ENCODE measurements around the gene NYNRIN. TPM values are rescaled to one million over a fixed set of nuclear protein-coding genes. Genes with fewer than 3 reads are reported as not detected.

Gene NYNRIN
- total RNA-seq, 1 donor from 2014 or later = 15.5 TPM

DNA sequence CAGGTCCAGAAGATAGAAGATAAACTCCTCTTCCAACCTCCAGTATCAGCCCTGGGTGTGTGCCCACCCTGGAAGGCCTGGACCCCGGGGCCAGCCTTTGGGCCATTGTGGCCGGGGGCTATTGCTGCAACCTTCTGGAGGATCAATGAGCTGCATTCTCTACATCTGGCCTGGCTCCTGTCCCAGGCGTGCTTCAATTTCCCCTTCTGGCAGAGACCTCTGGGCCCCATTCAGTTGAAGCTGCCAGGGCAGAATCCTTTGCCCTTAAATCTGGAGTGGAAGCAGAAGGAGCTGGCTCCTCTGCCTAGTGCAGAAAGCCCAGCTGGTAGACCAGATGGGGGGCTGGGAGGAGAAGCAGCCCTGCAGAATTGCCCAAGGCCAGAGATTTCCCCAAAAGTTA, 10.0 kb downstream of the NYNRIN start:
- Mint-ChIP-seq H3K9me3 (peaks cover 3% of the 10 kb centered on the region), H3K36me3 (peaks cover 6% of the 10 kb centered on the region), H3K27ac (no peak overlapping the region), H3K4me3 (no peak overlapping the region), H3K4me1 (peaks cover 12% of the 10 kb centered on the region), H3K27me3 (ENCODE audit: insufficient read depth, low read depth) (peaks cover 4% of the 10 kb centered on the region)
- Histone ChIP-seq H3K9ac (no peak overlapping the region), H3K36me3 (no peaks in the 10 kb centered on the region), H3K4me2 (no peak overlapping the region), H3K79me2 (ENCODE audit: low read depth) (peaks cover 12% of the 10 kb centered on the region), H2AFZ (replicated peaks) (no peak overlapping the region), H4K20me1 (ENCODE audit: low read depth) (peaks cover 4% of the 10 kb centered on the region), H3K27ac (no peak overlapping the region), H3K9me3 (ENCODE audit: low read depth) (no peaks in the 10 kb centered on the region), H3K4me3 (no peak overlapping the region), H3K27me3 (no peaks in the 10 kb centered on the region), H3F3A (ENCODE audit: low read depth) (no peaks in the 10 kb centered on the region), H3K4me1 (peaks cover 10% of the 10 kb centered on the region)
- DNase-seq (ENCODE audit: low spot score) = no peak
- TF ChIP-seq, protein P1, sequence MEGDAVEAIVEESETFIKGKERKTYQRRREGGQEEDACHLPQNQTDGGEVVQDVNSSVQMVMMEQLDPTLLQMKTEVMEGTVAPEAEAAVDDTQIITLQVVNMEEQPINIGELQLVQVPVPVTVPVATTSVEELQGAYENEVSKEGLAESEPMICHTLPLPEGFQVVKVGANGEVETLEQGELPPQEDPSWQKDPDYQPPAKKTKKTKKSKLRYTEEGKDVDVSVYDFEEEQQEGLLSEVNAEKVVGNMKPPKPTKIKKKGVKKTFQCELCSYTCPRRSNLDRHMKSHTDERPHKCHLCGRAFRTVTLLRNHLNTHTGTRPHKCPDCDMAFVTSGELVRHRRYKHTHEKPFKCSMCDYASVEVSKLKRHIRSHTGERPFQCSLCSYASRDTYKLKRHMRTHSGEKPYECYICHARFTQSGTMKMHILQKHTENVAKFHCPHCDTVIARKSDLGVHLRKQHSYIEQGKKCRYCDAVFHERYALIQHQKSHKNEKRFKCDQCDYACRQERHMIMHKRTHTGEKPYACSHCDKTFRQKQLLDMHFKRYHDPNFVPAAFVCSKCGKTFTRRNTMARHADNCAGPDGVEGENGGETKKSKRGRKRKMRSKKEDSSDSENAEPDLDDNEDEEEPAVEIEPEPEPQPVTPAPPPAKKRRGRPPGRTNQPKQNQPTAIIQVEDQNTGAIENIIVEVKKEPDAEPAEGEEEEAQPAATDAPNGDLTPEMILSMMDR (IDR thresholded peaks at IDR 0.05) = no peak
- TF ChIP-seq EZH2phosphoT487 (IDR thresholded peaks at IDR 0.05) (no peak), EZH2 (IDR thresholded peaks at IDR 0.05) (no peak)

DNA sequence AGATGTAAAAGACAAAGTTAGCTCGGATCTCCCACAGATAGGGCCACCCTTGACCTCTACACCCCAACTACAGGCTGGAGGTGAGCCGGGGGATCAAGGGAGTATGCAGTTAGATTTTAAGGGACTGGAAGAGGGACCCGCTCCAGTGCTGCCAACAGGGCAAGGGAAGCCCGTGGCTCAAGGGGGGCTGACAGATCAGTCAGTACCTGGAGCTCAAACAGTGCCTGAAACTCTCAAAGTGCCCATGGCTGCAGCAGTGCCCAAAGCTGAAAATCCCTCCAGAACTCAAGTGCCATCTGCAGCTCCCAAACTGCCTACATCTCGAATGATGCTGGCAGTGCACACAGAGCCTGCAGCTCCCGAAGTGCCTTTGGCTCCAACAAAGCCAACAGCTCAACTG, 10.4 kb downstream of the NYNRIN start:
- Mint-ChIP-seq H3K27me3 (ENCODE audit: insufficient read depth, low read depth) (peaks cover 4% of the 10 kb centered on the region), H3K27ac (no peak overlapping the region), H3K4me1 (peaks cover 7% of the 10 kb centered on the region), H3K9me3 (peaks cover 3% of the 10 kb centered on the region), H3K36me3 (peaks cover 6% of the 10 kb centered on the region), H3K4me3 (no peak overlapping the region)
- no peak overlapping the region for H2AFZ ChIP-seq (replicated peaks)
- no peak for DNase-seq (ENCODE audit: low spot score)
- no peaks in the 10 kb centered on the region for H3K36me3 ChIP-seq
- no peak overlapping the region for H3K27ac ChIP-seq
- no peak overlapping the region for H3K4me2 ChIP-seq
- H3K9me3 ChIP-seq (ENCODE audit: low read depth) = no peaks in the 10 kb centered on the region
- peaks cover 4% of the 10 kb centered on the region for H4K20me1 ChIP-seq (ENCODE audit: low read depth)
- no peaks in the 10 kb centered on the region for H3F3A ChIP-seq (ENCODE audit: low read depth)
- TF ChIP-seq, protein P1 (IDR thresholded peaks at IDR 0.05) = no peak
- TF ChIP-seq EZH2 (IDR thresholded peaks at IDR 0.05) (no peak), EZH2phosphoT487 (IDR thresholded peaks at IDR 0.05) (no peak)
- peaks cover 6% of the 10 kb centered on the region for H3K4me1 ChIP-seq
- H3K27me3 ChIP-seq = no peaks in the 10 kb centered on the region
- no peak overlapping the region for H3K4me3 ChIP-seq
- no peak overlapping the region for H3K9ac ChIP-seq
- peaks cover 12% of the 10 kb centered on the region for H3K79me2 ChIP-seq (ENCODE audit: low read depth)

DNA sequence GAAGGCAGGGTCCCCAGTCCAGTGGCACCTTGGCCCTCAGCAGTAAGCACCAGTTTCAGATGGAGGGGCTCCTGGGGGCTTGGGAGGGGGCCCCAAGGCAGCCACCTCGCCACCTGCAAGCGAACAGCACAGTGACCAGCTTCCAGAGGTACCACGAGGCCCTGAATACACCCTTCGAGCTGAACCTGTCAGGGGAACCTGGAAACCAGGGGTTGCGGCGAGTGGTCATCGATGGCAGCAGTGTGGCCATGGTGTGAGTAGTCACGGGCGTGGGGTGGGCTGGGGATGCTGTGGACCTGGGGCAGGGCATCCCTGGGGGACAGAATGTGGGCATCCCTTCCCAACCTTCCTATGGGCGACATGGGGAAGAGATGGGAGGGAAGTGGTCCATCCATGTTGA, 11.2 kb downstream of the NYNRIN start:
- H3K36me3 ChIP-seq = no peaks in the 10 kb centered on the region
- peaks cover 4% of the 10 kb centered on the region for H4K20me1 ChIP-seq (ENCODE audit: low read depth)
- peaks cover 4% of the 10 kb centered on the region for H3K27me3 Mint-ChIP-seq (ENCODE audit: insufficient read depth, low read depth)
- H3K9me3 ChIP-seq (ENCODE audit: low read depth) = no peaks in the 10 kb centered on the region
- no peaks in the 10 kb centered on the region for H3K4me1 ChIP-seq
- no peak overlapping the region for H3K9ac ChIP-seq
- no peaks in the 10 kb centered on the region for H3F3A ChIP-seq (ENCODE audit: low read depth)
- H3K27ac Mint-ChIP-seq = no peak overlapping the region
- H3K4me1 Mint-ChIP-seq = peaks cover 3% of the 10 kb centered on the region
- peaks cover 6% of the 10 kb centered on the region for H3K79me2 ChIP-seq (ENCODE audit: low read depth)
- no peak overlapping the region for H3K4me2 ChIP-seq
- DNase-seq (ENCODE audit: low spot score) = no peak
- H2AFZ ChIP-seq (replicated peaks) = no peak overlapping the region
- H3K27me3 ChIP-seq = no peaks in the 10 kb centered on the region
- TF ChIP-seq EZH2 (IDR thresholded peaks at IDR 0.05) (no peak), EZH2phosphoT487 (IDR thresholded peaks at IDR 0.05) (no peak)
- TF ChIP-seq, protein P1 (IDR thresholded peaks at IDR 0.05) = no peak
- peaks cover 6% of the 10 kb centered on the region for H3K36me3 Mint-ChIP-seq
- no peak overlapping the region for H3K27ac ChIP-seq
- H3K9me3 Mint-ChIP-seq = peaks cover 3% of the 10 kb centered on the region
- no peak overlapping the region for H3K4me3 Mint-ChIP-seq
- no peak overlapping the region for H3K4me3 ChIP-seq
